Caco-2 (cell line): ENCODE data around the gene MRPS18A. TPM values are rescaled to one million over a fixed set of nuclear protein-coding genes. Genes with fewer than 3 reads are reported as not detected.
A peak's percentile ranks its signal among the peaks of the same experiment; 100 is the strongest.

Source experiments
- BruUV-seq: library from RNA; stranded (reverse); fragments of 400-500 nt; replicated peaks from 2 replicates; lab custom pipeline; 2021; lab: Mats Ljungman, UMichigan
- CTCF ChIA-PET: fragments of 300-600 bp; sonication (Branson Sonifier 250); formaldehyde crosslinking; loops from one replicate; lab custom pipeline; 2022; ENCODE audit warnings: antibody characterized with exemption; lab: Charles Lee
- POLR2A ChIA-PET: fragments of 300-600 bp; sonication (Branson Sonifier 250); formaldehyde crosslinking; loops from one replicate; lab custom pipeline; 2022; ENCODE audit warnings: antibody characterized with exemption; lab: Charles Lee
- DNase-seq, 2 experiments: peaks; one replicate each; pipeline versions ENCODE4 v3.0.0 to v3.0.0-alpha.2; 2020 to 2022
- H3K27me3 ChIP-seq: replicated peaks from 2 replicates; pipeline ENCODE4 v1.6.0; 2011; ENCODE audit warnings: low read length; ENCODE audit not compliant: control insufficient read depth, insufficient read depth
- H3K36me3 ChIP-seq: 2 replicates; pipeline ENCODE4 v1.5.1; 2011; ENCODE audit warnings: low read length; ENCODE audit not compliant: control insufficient read depth, insufficient read depth
- H3K4me1 ChIP-seq: fragments of 250-450 bp; sonication (Bioruptor Pico); 2 replicates; pipeline ENCODE4 v1.5.1; 2020; ENCODE audit warnings: mild to moderate bottlenecking
- H3K4me3 ChIP-seq: 2 replicates; pipeline ENCODE4 v1.5.1; 2011; ENCODE audit warnings: low read depth, mild to moderate bottlenecking, control low read depth, low read length
- H3K9me3 ChIP-seq: fragments of 250-450 bp; sonication (Bioruptor Pico); 2 replicates; pipeline ENCODE4 v1.5.1; 2020; ENCODE audit warnings: mild to moderate bottlenecking, moderate library complexity
- H3K27ac Mint-ChIP-seq: one replicate; pipeline ENCODE4 v1.8.0; 2022; ENCODE audit warnings: mixed read lengths; ENCODE audit not compliant: unreplicated experiment
- H3K27me3 Mint-ChIP-seq: one replicate; pipeline ENCODE4 v1.8.0; 2022; ENCODE audit warnings: mixed read lengths; ENCODE audit not compliant: insufficient read depth, unreplicated experiment
- H3K36me3 Mint-ChIP-seq: one replicate; pipeline ENCODE4 v1.8.0; 2022; ENCODE audit warnings: mild to moderate bottlenecking, mixed read lengths; ENCODE audit not compliant: insufficient read depth, unreplicated experiment
- H3K4me1 Mint-ChIP-seq: one replicate; pipeline ENCODE4 v1.8.0; 2022; ENCODE audit warnings: low read depth, mixed read lengths; ENCODE audit not compliant: unreplicated experiment
- H3K4me3 Mint-ChIP-seq: one replicate; pipeline ENCODE4 v1.8.0; 2022; ENCODE audit warnings: mild to moderate bottlenecking, moderate library complexity, mixed read lengths; ENCODE audit not compliant: unreplicated experiment
- H3K9me3 Mint-ChIP-seq: one replicate; pipeline ENCODE4 v1.8.0; 2022; ENCODE audit warnings: mixed read lengths; ENCODE audit not compliant: unreplicated experiment
- CTCF ChIP-seq, 2 experiments: fragments of 200-600 bp in 1 of 2; IDR thresholded peaks; 1 replicate in 1 of 2; 2 replicates in 1 of 2; pipeline versions ENCODE4 v1.5.1 to v1.8.0; 2011 to 2022; ENCODE audit warnings: antibody characterized with exemption in 1 of 2, control low read depth in 1 of 2, inconsistent platforms in 1 of 2, low read depth in 1 of 2, low read length in 1 of 2, mild to moderate bottlenecking in 1 of 2, moderate library complexity in 1 of 2; ENCODE audit not compliant: insufficient read depth in 1 of 2, severe bottlenecking in 1 of 2, unreplicated experiment in 1 of 2
- intact Hi-C: fragments of 100-400 bp; cut with micrococcal nuclease; formaldehyde crosslinking; loops from one replicate; pipeline ENCODE4 v1.10.0; 2022; ENCODE audit not compliant: unreplicated experiment
- total RNA-seq: library from RNA; stranded (reverse); gene quantifications from 2 replicates; pipeline ENCODE4 v1.2.3, GENCODE V29; 2022

MRPS18A gene
- total RNA-seq, 1 experiment from 2014 or later: 66.7 TPM

- H3K27me3 Mint-ChIP-seq: no peaks in the 10 kb centered on the region
- Histone ChIP-seq H3K9me3 (no peaks in the 10 kb centered on the region), H3K27me3 (no peaks in the 10 kb centered on the region), H3K4me3 (no peak overlapping the region), H3K4me1 (peaks cover 9% of the 10 kb centered on the region), H3K36me3 (peaks cover 4% of the 10 kb centered on the region)
- no peak overlapping the region for H3K4me3 Mint-ChIP-seq
- ChIA-PET CTCF (interaction anchor here (0.7 kb wide), 1 partner anchor 590 kb away, joined by 3 read pairs; no protein-coding TSS in a partner anchor), POLR2A (no interaction called here)
- intact Hi-C loops: no loop called here
- no peaks in the 10 kb centered on the region for H3K4me1 Mint-ChIP-seq
- BruUV-seq: no TSS peak
- H3K36me3 Mint-ChIP-seq: peaks cover 40% of the 10 kb centered on the region
- DNase-seq: no peak
- H3K27ac Mint-ChIP-seq: no peak overlapping the region
- no peak for TF ChIP-seq CTCF (IDR thresholded peaks at IDR 0.05; ENCODE audit: insufficient read depth in 1 of 2, low read depth in 1 of 2, low read length in 1 of 2, severe bottlenecking in 1 of 2, unreplicated experiment in 1 of 2)
- no peaks in the 10 kb centered on the region for H3K9me3 Mint-ChIP-seq
Measured at GRCh38 chr6:43671801-43672690, 15.5 kb downstream of the MRPS18A start.

GRCh38 chr6:43671011-43671800 is 16.4 kb downstream of the MRPS18A start:
- ChIA-PET POLR2A (no interaction called here), CTCF (no interaction called here)
- H3K9me3 Mint-ChIP-seq: no peaks in the 10 kb centered on the region
- no peak for TF ChIP-seq CTCF (IDR thresholded peaks at IDR 0.05; ENCODE audit: insufficient read depth in 1 of 2, low read depth in 1 of 2, low read length in 1 of 2, severe bottlenecking in 1 of 2, unreplicated experiment in 1 of 2)
- H3K4me3 Mint-ChIP-seq: no peak overlapping the region
- Histone ChIP-seq H3K27me3 (no peaks in the 10 kb centered on the region), H3K36me3 (peaks cover 3% of the 10 kb centered on the region), H3K4me1 (peaks cover 9% of the 10 kb centered on the region), H3K4me3 (no peak overlapping the region), H3K9me3 (no peaks in the 10 kb centered on the region)
- intact Hi-C loops: no loop called here
- no peak overlapping the region for H3K27ac Mint-ChIP-seq
- H3K4me1 Mint-ChIP-seq: no peaks in the 10 kb centered on the region
- DNase-seq: no peak
- no peaks in the 10 kb centered on the region for H3K27me3 Mint-ChIP-seq
- BruUV-seq: TSS peak; percentile 7
- peaks cover 45% of the 10 kb centered on the region for H3K36me3 Mint-ChIP-seq

- Mint-ChIP-seq H3K27me3 (no peaks in the 10 kb centered on the region), H3K36me3 (peaks cover 49% of the 10 kb centered on the region), H3K27ac (no peak overlapping the region), H3K4me1 (no peaks in the 10 kb centered on the region), H3K9me3 (no peaks in the 10 kb centered on the region), H3K4me3 (no peak overlapping the region)
- CTCF ChIA-PET: no interaction called here
- H3K36me3 ChIP-seq: peaks cover 3% of the 10 kb centered on the region
- no peaks in the 10 kb centered on the region for H3K9me3 ChIP-seq
- H3K4me3 ChIP-seq: no peak overlapping the region
- POLR2A ChIA-PET: no interaction called here
- intact Hi-C loops: no loop called here
- H3K4me1 ChIP-seq: peaks cover 9% of the 10 kb centered on the region
- TF ChIP-seq CTCF (IDR thresholded peaks at IDR 0.05; ENCODE audit: insufficient read depth in 1 of 2, low read depth in 1 of 2, low read length in 1 of 2, severe bottlenecking in 1 of 2, unreplicated experiment in 1 of 2): no peak
- no peak for DNase-seq
- no TSS peak for BruUV-seq
- no peaks in the 10 kb centered on the region for H3K27me3 ChIP-seq
Measured at GRCh38 chr6:43670623-43670986, 17.0 kb downstream of the MRPS18A start.
